ENCODE results near the gene ADAM12. TPM values are rescaled to one million over a fixed set of nuclear protein-coding genes. Genes with fewer than 3 reads are reported as not detected.

ADAM12 gene
- total RNA-seq, 2 experiments from 2014 or later: 1.3 TPM

DNA sequence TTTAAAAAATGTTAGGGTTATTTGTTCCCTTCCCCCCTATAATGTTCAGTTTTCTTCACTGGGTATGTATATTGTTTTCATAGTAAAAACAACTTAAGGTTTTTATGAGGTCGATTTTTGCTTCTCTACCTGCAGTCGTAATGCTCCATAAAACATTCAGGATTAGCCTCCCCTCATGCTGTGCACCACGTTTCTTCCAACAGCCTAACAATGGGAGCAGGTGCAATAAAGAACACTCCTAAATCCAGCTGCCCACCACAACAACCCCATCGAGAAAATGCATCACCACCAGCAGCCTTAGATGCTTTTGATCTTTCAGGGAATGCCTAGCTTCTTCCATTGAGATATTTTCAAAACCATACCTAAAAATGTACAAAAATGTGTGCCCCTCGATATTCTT lies 111.1 kb downstream of the ADAM12 start:
- Mint-ChIP-seq H3K4me3 (no peak overlapping the region), H3K4me1 (ENCODE audit: low read depth) (no peaks in the 10 kb centered on the region), H3K27ac (no peak overlapping the region), H3K27me3 (no peaks in the 10 kb centered on the region), H3K9me3 (peaks cover 2% of the 10 kb centered on the region), H3K36me3 (ENCODE audit: low read depth) (no peaks in the 10 kb centered on the region)
- intact Hi-C loops (cut with micrococcal nuclease): no loop called here
- POLR2A ChIA-PET: no interaction called here
- CTCF ChIA-PET: interaction anchor here (0.6 kb wide), 1 partner anchor 87 kb away, joined by 3 read pairs; no protein-coding TSS in a partner anchor
- DNase-seq (no peak), ATAC-seq (no peak)
- TF ChIP-seq, protein P1, sequence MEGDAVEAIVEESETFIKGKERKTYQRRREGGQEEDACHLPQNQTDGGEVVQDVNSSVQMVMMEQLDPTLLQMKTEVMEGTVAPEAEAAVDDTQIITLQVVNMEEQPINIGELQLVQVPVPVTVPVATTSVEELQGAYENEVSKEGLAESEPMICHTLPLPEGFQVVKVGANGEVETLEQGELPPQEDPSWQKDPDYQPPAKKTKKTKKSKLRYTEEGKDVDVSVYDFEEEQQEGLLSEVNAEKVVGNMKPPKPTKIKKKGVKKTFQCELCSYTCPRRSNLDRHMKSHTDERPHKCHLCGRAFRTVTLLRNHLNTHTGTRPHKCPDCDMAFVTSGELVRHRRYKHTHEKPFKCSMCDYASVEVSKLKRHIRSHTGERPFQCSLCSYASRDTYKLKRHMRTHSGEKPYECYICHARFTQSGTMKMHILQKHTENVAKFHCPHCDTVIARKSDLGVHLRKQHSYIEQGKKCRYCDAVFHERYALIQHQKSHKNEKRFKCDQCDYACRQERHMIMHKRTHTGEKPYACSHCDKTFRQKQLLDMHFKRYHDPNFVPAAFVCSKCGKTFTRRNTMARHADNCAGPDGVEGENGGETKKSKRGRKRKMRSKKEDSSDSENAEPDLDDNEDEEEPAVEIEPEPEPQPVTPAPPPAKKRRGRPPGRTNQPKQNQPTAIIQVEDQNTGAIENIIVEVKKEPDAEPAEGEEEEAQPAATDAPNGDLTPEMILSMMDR (IDR thresholded peaks at IDR 0.05): no peak

DNA sequence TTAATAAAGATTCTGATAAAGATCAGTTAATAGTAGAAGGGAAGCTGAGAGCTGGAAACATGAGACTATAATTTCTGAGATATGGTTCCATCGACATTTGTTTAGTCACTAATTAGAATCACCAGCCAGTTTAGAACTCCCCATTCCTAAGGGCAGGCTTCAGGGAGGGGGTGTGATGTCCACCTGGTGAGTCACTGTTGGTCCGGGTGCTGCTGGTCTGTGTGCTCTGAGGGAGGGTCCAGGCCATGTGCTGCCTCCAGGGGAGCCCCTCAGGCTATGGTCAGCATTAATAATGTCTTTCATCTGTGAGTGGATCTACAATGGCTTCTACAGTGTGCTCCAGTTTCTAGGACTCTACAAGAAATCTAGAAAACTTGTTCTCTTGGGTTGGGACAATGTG lies 115.8 kb downstream of the ADAM12 start:
- intact Hi-C loops (cut with micrococcal nuclease): no loop called here
- no peak for DNase-seq
- H3K36me3 Mint-ChIP-seq (ENCODE audit: low read depth): no peaks in the 10 kb centered on the region
- no peak for ATAC-seq
- ChIA-PET CTCF (no interaction called here), POLR2A (no interaction called here)
- no peaks in the 10 kb centered on the region for H3K4me1 Mint-ChIP-seq (ENCODE audit: low read depth)
- no peak overlapping the region for H3K4me3 Mint-ChIP-seq
- TF ChIP-seq, protein P1 (IDR thresholded peaks at IDR 0.05): no peak
- no peaks in the 10 kb centered on the region for H3K27me3 Mint-ChIP-seq
- no peak overlapping the region for H3K27ac Mint-ChIP-seq
- peaks cover 2% of the 10 kb centered on the region for H3K9me3 Mint-ChIP-seq

DNA sequence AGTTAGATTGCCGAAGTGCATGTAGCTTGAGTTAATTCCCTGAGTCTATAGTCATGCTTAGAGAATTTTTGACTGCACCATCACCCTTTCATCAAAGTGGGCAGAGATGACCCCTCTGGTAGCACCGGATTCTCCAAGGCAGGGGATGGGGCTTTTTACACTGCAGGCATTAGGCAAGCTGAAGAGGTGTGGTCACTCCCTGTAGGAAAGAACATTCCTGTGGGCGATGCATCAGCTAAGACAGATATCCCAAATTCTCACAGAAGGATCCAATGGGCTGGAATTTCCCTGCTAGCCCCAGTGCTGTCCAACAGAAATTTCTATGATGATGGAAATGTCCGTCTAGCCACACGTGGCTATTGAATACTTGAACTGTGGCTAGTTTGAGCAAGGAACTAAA lies 118.2 kb downstream of the ADAM12 start:
- POLR2A ChIA-PET: no interaction called here
- H3K27me3 Mint-ChIP-seq: no peaks in the 10 kb centered on the region
- no peaks in the 10 kb centered on the region for H3K4me1 Mint-ChIP-seq (ENCODE audit: low read depth)
- no peak overlapping the region for H3K4me3 Mint-ChIP-seq
- TF ChIP-seq, protein P1 (IDR thresholded peaks at IDR 0.05): no peak
- H3K9me3 Mint-ChIP-seq: peaks cover 4% of the 10 kb centered on the region
- H3K36me3 Mint-ChIP-seq (ENCODE audit: low read depth): no peaks in the 10 kb centered on the region
- no peak overlapping the region for H3K27ac Mint-ChIP-seq
- CTCF ChIA-PET: no interaction called here
- intact Hi-C loops (cut with micrococcal nuclease): no loop called here
- no peak for ATAC-seq
- DNase-seq: no peak

DNA sequence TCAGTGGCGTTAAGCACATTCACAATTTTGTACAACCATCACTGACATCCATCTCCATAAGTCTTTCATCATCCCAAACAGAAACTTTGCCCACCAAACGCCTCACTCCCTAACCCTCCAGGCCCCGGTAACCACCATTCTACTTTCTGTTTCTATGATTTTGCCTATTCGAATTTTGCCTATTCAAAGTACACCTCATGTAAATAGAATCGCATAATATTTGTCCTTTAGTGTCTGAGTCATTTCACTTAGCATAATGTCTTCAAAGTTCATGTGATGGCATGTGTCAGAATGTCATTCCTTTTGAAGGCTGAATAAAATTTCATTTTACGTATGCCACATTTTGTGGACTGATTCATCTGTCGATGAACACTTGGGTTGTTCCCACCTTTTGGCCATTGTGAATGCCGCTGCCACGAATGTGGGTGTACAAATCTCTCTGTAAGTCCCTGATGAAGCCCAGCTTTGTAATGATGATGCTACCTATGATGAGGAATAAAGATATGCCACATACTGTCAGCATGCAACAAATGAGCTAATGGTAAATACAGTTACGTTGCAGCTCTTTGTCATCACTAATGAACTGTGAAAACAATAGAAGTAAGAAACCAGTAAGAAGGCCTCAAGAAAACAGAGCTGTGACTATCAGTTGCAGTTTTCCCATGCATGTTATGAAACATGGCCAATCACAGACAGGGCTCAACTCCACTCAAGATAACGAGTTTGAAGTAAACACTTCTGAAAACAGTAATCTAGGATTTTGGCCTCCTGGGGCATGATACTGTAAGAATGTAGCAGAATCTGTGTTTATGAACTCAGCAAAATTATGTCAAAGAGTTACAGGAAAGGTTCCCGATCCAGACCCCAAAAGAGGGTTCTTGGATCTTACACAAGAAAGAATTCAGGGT lies 120.0 kb downstream of the ADAM12 start:
- ATAC-seq (no peak), DNase-seq (no peak)
- Mint-ChIP-seq H3K4me1 (ENCODE audit: low read depth) (no peaks in the 10 kb centered on the region), H3K4me3 (no peak overlapping the region), H3K9me3 (peaks cover 3% of the 10 kb centered on the region), H3K27ac (no peak overlapping the region), H3K27me3 (no peaks in the 10 kb centered on the region), H3K36me3 (ENCODE audit: low read depth) (no peaks in the 10 kb centered on the region)
- ChIA-PET CTCF (no interaction called here), POLR2A (no interaction called here)
- TF ChIP-seq, protein P1 (IDR thresholded peaks at IDR 0.05): no peak
- intact Hi-C loops (cut with micrococcal nuclease): no loop called here

Data from activated CD8-positive, alpha-beta T cell treated with anti-CD3 and anti-CD28 coated beads for 36 hours (primary cell).